PC-9 (cell line): Measurements from ENCODE around the gene NRG4. TPM values are rescaled to one million over a fixed set of nuclear protein-coding genes. Genes with fewer than 3 reads are reported as not detected.

Source experiments
- BruUV-seq: library from RNA; stranded (reverse); fragments of 400-500 nt; replicated peaks from 2 replicates; lab custom pipeline; 2021; lab: Mats Ljungman, UMichigan
- CTCF ChIA-PET: fragments of 300-600 bp; sonication (Branson Sonifier 250); formaldehyde crosslinking; loops from one replicate; lab custom pipeline; 2022; ENCODE audit warnings: antibody characterized with exemption; lab: Charles Lee
- POLR2A ChIA-PET: fragments of 300-600 bp; sonication (Branson Sonifier 250); formaldehyde crosslinking; loops from one replicate; lab custom pipeline; 2022; ENCODE audit warnings: antibody characterized with exemption; ENCODE audit not compliant: unreplicated experiment; lab: Charles Lee
- DNase-seq, 2 experiments: peaks; one replicate each; pipeline versions ENCODE4 v3.0.0 to v3.0.0-alpha.2; 2015 to 2022; ENCODE audit warnings: mixed read lengths in 1 of 2
- H2AFZ ChIP-seq: fragments of 200-600 bp; sonication (generic); 2 replicates; pipeline ENCODE4 v1.8.1; 2017; ENCODE audit warnings: antibody characterized with exemption
- H3F3A ChIP-seq: fragments of 200-600 bp; sonication (generic); 2 replicates; pipeline ENCODE4 v1.8.1; 2017; ENCODE audit warnings: antibody characterized with exemption, mild to moderate bottlenecking, low read depth; ENCODE audit not compliant: insufficient read depth
- H3K27ac ChIP-seq: fragments of 200-600 bp; sonication (generic); 2 replicates; pipeline ENCODE4 v1.6.1; 2016; ENCODE audit warnings: mixed run types
- H3K27me3 ChIP-seq: fragments of 200-600 bp; sonication (generic); 2 replicates; pipeline ENCODE4 v1.6.1; 2016; ENCODE audit warnings: low read depth, mixed run types; ENCODE audit not compliant: insufficient read depth
- H3K36me3 ChIP-seq: fragments of 200-600 bp; sonication (generic); 2 replicates; pipeline ENCODE4 v1.6.1; 2016; ENCODE audit warnings: low read depth, mixed run types
- H3K4me1 ChIP-seq: fragments of 200-600 bp; sonication (generic); replicated peaks from 2 replicates; pipeline ENCODE4 v1.6.1; 2016; ENCODE audit warnings: mixed run types; ENCODE audit not compliant: insufficient read depth
- H3K4me2 ChIP-seq: fragments of 200-600 bp; sonication (generic); 2 replicates; pipeline ENCODE4 v1.6.1; 2017; ENCODE audit warnings: mixed run types
- H3K4me3 ChIP-seq: fragments of 200-600 bp; sonication (generic); 2 replicates; pipeline ENCODE4 v1.6.1; 2016; ENCODE audit warnings: mixed run types
- H3K79me2 ChIP-seq: fragments of 200-600 bp; sonication (generic); 2 replicates; pipeline ENCODE4 v1.6.1; 2017; ENCODE audit warnings: low read depth, mixed run types
- H3K9me2 ChIP-seq: fragments of 200-600 bp; sonication (generic); 2 replicates; pipeline ENCODE4 v1.8.1; 2017; ENCODE audit warnings: mild to moderate bottlenecking; ENCODE audit not compliant: insufficient read depth
- H3K9me3 ChIP-seq: fragments of 200-600 bp; sonication (generic); 2 replicates; pipeline ENCODE4 v1.8.1; 2016; ENCODE audit warnings: low read depth; ENCODE audit not compliant: insufficient read depth
- H4K20me1 ChIP-seq: fragments of 200-600 bp; sonication (generic); 2 replicates; pipeline ENCODE4 v1.8.1; 2017; ENCODE audit not compliant: insufficient read depth
- CTCF ChIP-seq: fragments of 200-600 bp; sonication (generic); conservative IDR thresholded peaks from 2 replicates; pipeline ENCODE4 v1.6.1; 2017; ENCODE audit warnings: mixed run types, antibody characterized with exemption, mild to moderate bottlenecking, moderate library complexity
- EZH2 ChIP-seq: fragments of 200-600 bp; sonication (generic); IDR thresholded peaks from 2 replicates; pipeline ENCODE4 v1.8.0; 2017; ENCODE audit warnings: antibody characterized with exemption, low read depth
- intact Hi-C: fragments of 100-400 bp; cut with micrococcal nuclease; formaldehyde crosslinking; loops from one replicate; pipeline ENCODE4 v1.10.0; 2022; ENCODE audit not compliant: unreplicated experiment
- total RNA-seq: library from RNA; stranded (reverse); gene quantifications from 2 replicates; pipeline ENCODE4 v1.2.3, GENCODE V29; 2021

The NRG4 gene
- total RNA-seq, 1 experiment from 2014 or later, result 11.3 TPM

GRCh38 chr15:75928680-75929608 is 83.3 kb downstream of the NRG4 start:
- no peak for DNase-seq
- POLR2A ChIA-PET, result no interaction called here
- Histone ChIP-seq H3K4me3 (no peak overlapping the region), H3K36me3 (peaks cover 29% of the 10 kb centered on the region), H3K27ac (no peak overlapping the region), H2AFZ (no peak overlapping the region), H3F3A (no peaks in the 10 kb centered on the region), H3K27me3 (no peaks in the 10 kb centered on the region), H4K20me1 (peaks cover 7% of the 10 kb centered on the region), H3K9me2 (no peaks in the 10 kb centered on the region), H3K79me2 (no peaks in the 10 kb centered on the region), H3K4me1 (no peaks in the 10 kb centered on the region), H3K9me3 (no peaks in the 10 kb centered on the region), H3K4me2 (no peak overlapping the region)
- intact Hi-C loops, result loop anchor here (5.0 kb wide), 1 partner anchor 208 kb away; no protein-coding TSS in a partner anchor
- CTCF ChIA-PET, result interaction anchor here (0.6 to 1.1 kb wide), 5 partner anchors 26 to 220 kb away, joined by 3 to 6 read pairs (median 5); partner anchors contain the start of gene FBXO22
- no TSS peak for BruUV-seq
- TF ChIP-seq CTCF (peak; percentile 47), EZH2 (no peak)

- ChIA-PET POLR2A (no interaction called here), CTCF (interaction anchor here (0.6 kb wide), 1 partner anchor 559 kb away, joined by 5 read pairs; no protein-coding TSS in a partner anchor)
- no peak overlapping the region for H3K27ac ChIP-seq
- DNase-seq, result no peak
- H3K4me3 ChIP-seq, result no peak overlapping the region
- H3K9me2 ChIP-seq, result no peaks in the 10 kb centered on the region
- TF ChIP-seq CTCF, result no peak
- TF ChIP-seq EZH2, result no peak
- H3K27me3 ChIP-seq, result no peaks in the 10 kb centered on the region
- H3F3A ChIP-seq, result no peaks in the 10 kb centered on the region
- no peaks in the 10 kb centered on the region for H3K4me1 ChIP-seq
- intact Hi-C loops, result loop anchor here (5.0 kb wide), 1 partner anchor 210 kb away; no protein-coding TSS in a partner anchor
- H3K4me2 ChIP-seq, result no peak overlapping the region
- H4K20me1 ChIP-seq, result peaks cover 9% of the 10 kb centered on the region
- no peaks in the 10 kb centered on the region for H3K79me2 ChIP-seq
- no peaks in the 10 kb centered on the region for H3K9me3 ChIP-seq
- peaks cover 26% of the 10 kb centered on the region for H3K36me3 ChIP-seq
- no peak overlapping the region for H2AFZ ChIP-seq
- BruUV-seq, result no TSS peak
Measured at GRCh38 chr15:75927601-75928000, 84.6 kb downstream of the NRG4 start.

- BruUV-seq, result no TSS peak
- H3K9me3 ChIP-seq, result no peaks in the 10 kb centered on the region
- CTCF ChIA-PET, result no interaction called here
- intact Hi-C loops, result loop anchor here (5.0 kb wide), 1 partner anchor 210 kb away; no protein-coding TSS in a partner anchor
- peaks cover 22% of the 10 kb centered on the region for H3K36me3 ChIP-seq
- DNase-seq, result no peak
- no peaks in the 10 kb centered on the region for H3K4me1 ChIP-seq
- no peak overlapping the region for H3K4me2 ChIP-seq
- peaks cover 4% of the 10 kb centered on the region; the same call in 1 of the 2 replicates for H3F3A ChIP-seq
- POLR2A ChIA-PET, result no interaction called here
- TF ChIP-seq EZH2 (no peak), CTCF (no peak)
- no peaks in the 10 kb centered on the region for H3K27me3 ChIP-seq
- H3K9me2 ChIP-seq, result no peaks in the 10 kb centered on the region
- peaks cover 9% of the 10 kb centered on the region for H4K20me1 ChIP-seq
- no peak overlapping the region for H3K27ac ChIP-seq
- no peak overlapping the region for H2AFZ ChIP-seq
- no peaks in the 10 kb centered on the region for H3K79me2 ChIP-seq
- no peak overlapping the region for H3K4me3 ChIP-seq
Measured at GRCh38 chr15:75926931-75927330, 85.3 kb downstream of the NRG4 start.
